Transverse colon (tissue), 3 donors: Measurements from ENCODE around the gene QPCT.

Experiments
- CTCF ChIP-seq, 5 experiments: fragments of 200-600 bp in 3 of 5; fragments of 450-650 bp in 2 of 5; sonication (generic) in 3 of 5; IDR thresholded peaks; 1 replicate in 2 of 5; 2 replicates in 3 of 5; pipeline ENCODE4 v1.5.1; 2016 to 2017; ENCODE audit warnings: antibody characterized with exemption in 5 of 5, inconsistent platforms in 3 of 5, mild to moderate bottlenecking in 2 of 5, moderate library complexity in 1 of 5
- EP300 ChIP-seq: sonication (generic); formaldehyde crosslinking; IDR thresholded peaks from one replicate; pipeline ENCODE4 v1.6.1; 2017; ENCODE audit warnings: antibody characterized with exemption, low read depth

GRCh38 chr2:37405781-37406180, 61.4 kb downstream of the QPCT start:
- TF ChIP-seq EP300 (no peak), CTCF (IDR thresholded peaks at IDR 0.05) (no peak)
